Keratinocyte (primary cell): ENCODE data around the gene KIFC3. TPM values are rescaled to one million over a fixed set of nuclear protein-coding genes. Genes with fewer than 3 reads are reported as not detected.

Experiments used
- DNase-seq: peaks from one replicate; pipeline ENCODE4 v3.0.0-alpha.2; 2011; ENCODE audit warnings: low read depth, missing footprints, low spot score
- FAIRE-seq: peaks from 2 replicates; lab custom pipeline; 2011; peaks lifted over from hg19 to GRCh38; lab: Jason Lieb, UNC
- H2AFZ ChIP-seq: 2 replicates; pipeline ENCODE4 v1.6.0; 2012; ENCODE audit warnings: low read length, control low read depth, inconsistent platforms; ENCODE audit not compliant: control insufficient read depth
- H3K27ac ChIP-seq: 2 replicates; pipeline ENCODE4 v1.5.1; 2011; ENCODE audit warnings: low read length; ENCODE audit not compliant: control insufficient read depth, insufficient read depth
- H3K27me3 ChIP-seq: 3 replicates; pipeline ENCODE4 v1.6.0; 2011; ENCODE audit warnings: low read length; ENCODE audit not compliant: control insufficient read depth, insufficient read depth; ENCODE audit errors: extremely low read depth
- H3K36me3 ChIP-seq, 2 experiments: 2 replicates in 1 of 2; 3 replicates in 1 of 2; pipeline ENCODE4 v1.5.1; 2011; ENCODE audit warnings: low read length in 2 of 2, mild to moderate bottlenecking in 1 of 2; ENCODE audit not compliant: control insufficient read depth in 2 of 2, insufficient read depth in 2 of 2; ENCODE audit errors: extremely low read depth in 1 of 2
- H3K4me1 ChIP-seq: 3 replicates; pipeline ENCODE4 v1.5.1; 2011; ENCODE audit warnings: low read length; ENCODE audit not compliant: control insufficient read depth, insufficient read depth; ENCODE audit errors: extremely low read depth
- H3K4me2 ChIP-seq: 3 replicates; pipeline ENCODE4 v1.6.0; 2011; ENCODE audit warnings: low read depth, low read length; ENCODE audit not compliant: control insufficient read depth, insufficient read depth; ENCODE audit errors: extremely low read depth
- H3K4me3 ChIP-seq, 3 experiments: fragments of 200-600 bp in 1 of 3; sonication (generic) in 1 of 3; 2 replicates in 2 of 3; 3 replicates in 1 of 3; pipeline ENCODE4 v1.5.1; 2011 to 2016; ENCODE audit warnings: low read length in 3 of 3, mild to moderate bottlenecking in 3 of 3, control low read depth in 2 of 3, inconsistent platforms in 1 of 3, low read depth in 1 of 3, mixed read lengths in 1 of 3, mixed run types in 1 of 3, moderate library complexity in 1 of 3; ENCODE audit not compliant: control insufficient read depth in 2 of 3, insufficient read depth in 2 of 3; ENCODE audit errors: extremely low read depth in 1 of 3
- H3K79me2 ChIP-seq: 2 replicates; pipeline ENCODE4 v1.6.0; 2012; ENCODE audit warnings: low read length; ENCODE audit not compliant: control insufficient read depth, insufficient read depth
- H3K9ac ChIP-seq: 3 replicates; pipeline ENCODE4 v1.6.0; 2011; ENCODE audit warnings: low read length; ENCODE audit not compliant: control insufficient read depth, insufficient read depth; ENCODE audit errors: extremely low read depth
- H3K9me1 ChIP-seq: 3 replicates; pipeline ENCODE4 v1.6.0; 2011; ENCODE audit warnings: low read length; ENCODE audit not compliant: control insufficient read depth, insufficient read depth; ENCODE audit errors: extremely low read depth
- H3K9me3 ChIP-seq: 2 replicates; pipeline ENCODE4 v1.5.1; 2012; ENCODE audit warnings: low read depth, low read length; ENCODE audit not compliant: control insufficient read depth
- H4K20me1 ChIP-seq: 3 replicates; pipeline ENCODE4 v1.6.0; 2011; ENCODE audit warnings: low read length; ENCODE audit not compliant: control insufficient read depth, insufficient read depth; ENCODE audit errors: extremely low read depth
- CTCF ChIP-seq, 3 experiments: IDR thresholded peaks in 1 of 3; conservative IDR thresholded peaks in 1 of 3; optimal IDR thresholded peaks in 1 of 3; 2 replicates in 2 of 3; 3 replicates in 1 of 3; pipeline versions ENCODE3 to v1.5.1; 2011; ENCODE audit warnings: low read length in 3 of 3, mild to moderate bottlenecking in 3 of 3, moderate library complexity in 2 of 3, control low read depth in 1 of 3, inconsistent platforms in 1 of 3; ENCODE audit not compliant: insufficient read depth in 2 of 3; ENCODE audit errors: extremely low read depth in 1 of 3
- EZH2 ChIP-seq: IDR thresholded peaks from one replicate; pipeline ENCODE4 v1.6.1; 2012; ENCODE audit warnings: inconsistent platforms, mild to moderate bottlenecking, low read length, moderate library complexity
- dilution Hi-C: fragments of 300-500 bp; cut with MboI; formaldehyde crosslinking; loops from one replicate; pipeline ENCODE4 v1.7.0; 2020; ENCODE audit warnings: low sequenced_read_pairs; ENCODE audit not compliant: extremely low pct_ligation_motif_present
- polyA plus RNA-seq, 5 experiments: library from polyadenylated mRNA; depleted of rRNA in 3 of 5; stranded (reverse) in 3 of 5; stranded (forward) in 1 of 5; unstranded in 1 of 5; fragments of >200 nt; gene quantifications; 1 replicate in 1 of 5; 2 replicates in 3 of 5; 3 replicates in 1 of 5; pipeline versions ENCODE4 v1.2.1 to v1.2.3, GENCODE V29; 2011 to 2012; ENCODE audit warnings: missing spikeins in 2 of 5, low read depth in 1 of 5, low replicate concordance in 1 of 5
- small RNA-seq, 3 experiments: library from RNA; depleted of rRNA; stranded (forward); fragments of <200 nt; gene quantifications; one replicate each; pipeline ENCODE3, GENCODE V24; 2012; ENCODE audit warnings: low read depth in 3 of 3, low replicate concordance in 1 of 3; ENCODE audit not compliant: insufficient read length in 3 of 3

KIFC3 gene
- polyA plus RNA-seq, 1 donor (not counting 4 experiments of a cell fraction or from before 2014, with no cell fraction given) = 22.7 TPM

- no peak for DNase-seq
- H3K4me1 ChIP-seq = no peaks in the 10 kb centered on the region
- no peak overlapping the region for H2AFZ ChIP-seq
- peaks cover 15% of the 10 kb centered on the region for H3K27me3 ChIP-seq
- H3K4me2 ChIP-seq = no peak overlapping the region
- no peaks in the 10 kb centered on the region for H3K79me2 ChIP-seq
- no peak overlapping the region for H3K9ac ChIP-seq
- no peaks in the 10 kb centered on the region for H4K20me1 ChIP-seq
- H3K27ac ChIP-seq = no peak overlapping the region
- H3K4me3 ChIP-seq = no peak overlapping the region
- H3K9me1 ChIP-seq = no peaks in the 10 kb centered on the region
- dilution Hi-C loops = no loop called here
- no peak for FAIRE-seq
- H3K9me3 ChIP-seq = no peaks in the 10 kb centered on the region
- TF ChIP-seq EZH2 = no peak
- TF ChIP-seq CTCF (optimal IDR thresholded peaks at IDR 0.05 in 1 of 3, IDR thresholded peaks at IDR 0.05 in 1 of 3, conservative IDR thresholded peaks at IDR 0.05 in 1 of 3; ENCODE audit: extremely low read depth in 1 of 3, insufficient read depth in 2 of 3, low read length in 3 of 3) = no peak
- H3K36me3 ChIP-seq = no peaks in the 10 kb centered on the region
Observed at GRCh38 chr16:57711346-57711745, 90.9 kb downstream of the KIFC3 start.

GRCh38 chr16:57709663-57710062 is 92.6 kb downstream of the KIFC3 start:
- Histone ChIP-seq H3K4me1 (no peaks in the 10 kb centered on the region), H3K4me3 (no peak overlapping the region), H3K36me3 (no peaks in the 10 kb centered on the region), H3K9ac (no peak overlapping the region), H4K20me1 (no peaks in the 10 kb centered on the region), H3K9me1 (no peaks in the 10 kb centered on the region), H3K27ac (no peak overlapping the region), H2AFZ (no peak overlapping the region), H3K79me2 (no peaks in the 10 kb centered on the region), H3K4me2 (no peak overlapping the region), H3K9me3 (no peaks in the 10 kb centered on the region), H3K27me3 (peaks cover 8% of the 10 kb centered on the region)
- DNase-seq (no peak), FAIRE-seq (no peak)
- dilution Hi-C loops = no loop called here
- TF ChIP-seq EZH2 (no peak), CTCF (optimal IDR thresholded peaks at IDR 0.05 in 1 of 3, IDR thresholded peaks at IDR 0.05 in 1 of 3, conservative IDR thresholded peaks at IDR 0.05 in 1 of 3; ENCODE audit: extremely low read depth in 1 of 3, insufficient read depth in 2 of 3, low read length in 3 of 3) (no peak)

Small RNAs within 50 kb of the gene (small RNA-seq; reads per million reads assigned to genes)
- gene MIR6772 (0 reads per million in 3 experiments), gene RNU6-20P (0 reads per million in 3 experiments)

Other genes starting within 250 kb of the KIFC3 start
- 28.4 to 94.9 TPM (median 38.4 TPM) in 3 replicates for gene ADGRG1, start 173.9 kb downstream of the KIFC3 start, polyA plus RNA-seq
- not detected in 3 replicates for gene ADGRG3, start 134.2 kb downstream of the KIFC3 start, polyA plus RNA-seq
- gene DRC7, start 107.7 kb downstream of the KIFC3 start, polyA plus RNA-seq = not detected in 3 replicates
- 18.9 to 21.8 TPM (median 20.6 TPM) in 3 replicates for gene KATNB1, start 66.7 kb downstream of the KIFC3 start, polyA plus RNA-seq
- gene CNGB1, start 168.6 kb upstream of the KIFC3 start, polyA plus RNA-seq = 0.07 to 0.22 TPM (median 0.08 TPM) in 3 replicates
- gene ZNF319, start 198.2 kb upstream of the KIFC3 start, polyA plus RNA-seq = 3.3 to 6.9 TPM (median 4.5 TPM) in 3 replicates
- gene USB1, start 198.9 kb upstream of the KIFC3 start, polyA plus RNA-seq = 63.5 to 88.7 TPM (median 75.9 TPM) in 3 replicates
- 3.7 to 7.2 TPM (median 5.6 TPM) in 3 replicates for gene MMP15, start 223.3 kb upstream of the KIFC3 start, polyA plus RNA-seq